Lower lobe of right lung (tissue), 2 donors: ENCODE results near the gene PDGFA. TPM values are rescaled to one million over a fixed set of nuclear protein-coding genes. Genes with fewer than 3 reads are reported as not detected.

Experiments used
- ATAC-seq, 2 donors: fragments of 200-7000 bp; cut with Tn5 transposase; one replicate each; pipeline ENCODE4 v1.9.1; 2020 to 2022; ENCODE audit warnings: mild to moderate bottlenecking in 2 of 2, moderate library complexity in 2 of 2
- DNase-seq: peaks from one replicate; pipeline ENCODE4 v3.0.0-alpha.2; 2020
- H3K27ac ChIP-seq: fragments of 200-600 bp; one replicate; pipeline ENCODE4 v1.8.0; 2022
- H3K27me3 ChIP-seq: fragments of 200-600 bp; one replicate; pipeline ENCODE4 v1.8.0; 2022; ENCODE audit warnings: low read depth
- H3K36me3 ChIP-seq: fragments of 200-600 bp; one replicate; pipeline ENCODE4 v1.8.0; 2022; ENCODE audit warnings: mild to moderate bottlenecking
- H3K4me1 ChIP-seq: fragments of 200-600 bp; one replicate; pipeline ENCODE4 v1.8.0; 2022
- H3K4me3 ChIP-seq: fragments of 200-600 bp; one replicate; pipeline ENCODE4 v1.8.0; 2022; ENCODE audit warnings: mild to moderate bottlenecking
- H3K9me3 ChIP-seq: fragments of 200-600 bp; one replicate; pipeline ENCODE4 v1.8.0; 2022
- CTCF ChIP-seq: fragments of 200-600 bp; IDR thresholded peaks from one replicate; pipeline ENCODE4 v1.8.0; 2022; ENCODE audit warnings: antibody characterized with exemption, mild to moderate bottlenecking
- intact Hi-C: fragments of 100-400 bp; cut with DNase I; formaldehyde crosslinking; loops from one replicate; pipeline ENCODE4 v1.11.0; 2022
- total RNA-seq: library from RNA; stranded (reverse); fragmentation: NEBNext Ultra II Directional; extraction: Animal tissue kit (Norgen Biotek cat#: 25700); gene quantifications from one replicate; pipeline ENCODE4 v1.2.1, GENCODE V29; 2021
- donor health status: DM: no; HTN: yes; CAD: no; lungs with severe emphysema.

Gene PDGFA
- total RNA-seq, 1 donor from 2014 or later: 27.1 TPM

- Histone ChIP-seq H3K27ac (no peak overlapping the region), H3K36me3 (no peaks in the 10 kb centered on the region), H3K4me3 (no peak overlapping the region), H3K4me1 (no peaks in the 10 kb centered on the region), H3K9me3 (no peaks in the 10 kb centered on the region), H3K27me3 (no peaks in the 10 kb centered on the region)
- intact Hi-C loops: no loop called here
- no peak for TF ChIP-seq CTCF
- no peak for ATAC-seq
- DNase-seq: peak; percentile 39
Observed at GRCh38 chr7:543501-544337, 24.1 kb upstream of the PDGFA start.

GRCh38 chr7:542713-543500, 23.3 kb upstream of the PDGFA start:
- Histone ChIP-seq H3K27ac (no peak overlapping the region), H3K27me3 (no peaks in the 10 kb centered on the region), H3K4me3 (no peak overlapping the region), H3K4me1 (peaks cover 3% of the 10 kb centered on the region), H3K9me3 (no peaks in the 10 kb centered on the region), H3K36me3 (no peaks in the 10 kb centered on the region)
- no peak for TF ChIP-seq CTCF
- DNase-seq (peak; percentile 39), ATAC-seq (no peak)
- intact Hi-C loops: no loop called here

- Histone ChIP-seq H3K36me3 (no peaks in the 10 kb centered on the region), H3K4me3 (no peak overlapping the region), H3K4me1 (peaks cover 7% of the 10 kb centered on the region), H3K27me3 (no peaks in the 10 kb centered on the region), H3K27ac (no peak overlapping the region), H3K9me3 (no peaks in the 10 kb centered on the region)
- no peak for ATAC-seq
- DNase-seq: peak; percentile 28
- no peak for TF ChIP-seq CTCF
- intact Hi-C loops: no loop called here
Observed at GRCh38 chr7:542131-542712, 22.6 kb upstream of the PDGFA start.

- Histone ChIP-seq H3K4me1 (peaks cover 7% of the 10 kb centered on the region), H3K36me3 (no peaks in the 10 kb centered on the region), H3K27me3 (no peaks in the 10 kb centered on the region), H3K9me3 (no peaks in the 10 kb centered on the region), H3K27ac (no peak overlapping the region), H3K4me3 (no peak overlapping the region)
- DNase-seq (no peak), ATAC-seq (no peak)
- no peak for TF ChIP-seq CTCF
- intact Hi-C loops: no loop called here
Observed at GRCh38 chr7:541661-542060, 22.0 kb upstream of the PDGFA start.

GRCh38 chr7:540997-541396, 21.4 kb upstream of the PDGFA start:
- DNase-seq (no peak), ATAC-seq (no peak)
- TF ChIP-seq CTCF: no peak
- Histone ChIP-seq H3K27me3 (no peaks in the 10 kb centered on the region), H3K36me3 (no peaks in the 10 kb centered on the region), H3K9me3 (no peaks in the 10 kb centered on the region), H3K4me1 (peaks cover 7% of the 10 kb centered on the region), H3K4me3 (no peak overlapping the region), H3K27ac (no peak overlapping the region)
- intact Hi-C loops: no loop called here
